RWPE2 (cell line): ENCODE data around the gene IFI35.
"Not testable (repeated sequence)": the region's sequence is repeated elsewhere in the genome, so short reads cannot be mapped to it uniquely, and the experiment has no call there.

Experiments used
- ATAC-seq: fragments of 200-7000 bp; cut with Tn5 transposase; 3 replicates; pipeline ENCODE4 v1.9.1; 2021; ENCODE audit warnings: low read depth
- DNase-seq: peaks from one replicate; pipeline ENCODE4 v3.0.0-alpha.2; 2020; ENCODE audit warnings: low spot score
- H3K27ac ChIP-seq: fragments of 450-650 bp; 2 replicates; pipeline ENCODE4 v1.5.1; 2017; ENCODE audit warnings: mild to moderate bottlenecking; ENCODE audit not compliant: poor library complexity, severe bottlenecking
- H3K27me3 ChIP-seq: fragments of 250-450 bp; sonication (Bioruptor Pico); 2 replicates; pipeline ENCODE4 v1.5.1; 2021; ENCODE audit warnings: mild to moderate bottlenecking, moderate library complexity; ENCODE audit not compliant: insufficient read depth, poor library complexity, severe bottlenecking
- H3K36me3 ChIP-seq: fragments of 250-450 bp; sonication (Bioruptor Pico); 2 replicates; pipeline ENCODE4 v1.5.1; 2020; ENCODE audit warnings: low read depth, mild to moderate bottlenecking, moderate library complexity
- H3K4me1 ChIP-seq: fragments of 250-450 bp; sonication (Bioruptor Pico); 2 replicates; pipeline ENCODE4 v1.5.1; 2021; ENCODE audit warnings: mild to moderate bottlenecking, moderate library complexity; ENCODE audit not compliant: insufficient read depth, poor library complexity, severe bottlenecking
- H3K4me3 ChIP-seq: fragments of 250-450 bp; sonication (Bioruptor Pico); 2 replicates; pipeline ENCODE4 v1.5.1; 2021; ENCODE audit warnings: mild to moderate bottlenecking, moderate library complexity; ENCODE audit not compliant: severe bottlenecking
- H3K9me3 ChIP-seq: fragments of 250-450 bp; sonication (Bioruptor Pico); 2 replicates; pipeline ENCODE4 v1.5.1; 2021; ENCODE audit warnings: mild to moderate bottlenecking, moderate library complexity; ENCODE audit not compliant: severe bottlenecking
- TF ChIP-seq, protein P1 (sequence below): fragments of 450-650 bp; IDR thresholded peaks from one replicate; pipeline ENCODE4 v1.5.1; 2017; ENCODE audit warnings: mild to moderate bottlenecking, moderate library complexity; ENCODE audit not compliant: poor library complexity, severe bottlenecking

IFI35 gene

DNA sequence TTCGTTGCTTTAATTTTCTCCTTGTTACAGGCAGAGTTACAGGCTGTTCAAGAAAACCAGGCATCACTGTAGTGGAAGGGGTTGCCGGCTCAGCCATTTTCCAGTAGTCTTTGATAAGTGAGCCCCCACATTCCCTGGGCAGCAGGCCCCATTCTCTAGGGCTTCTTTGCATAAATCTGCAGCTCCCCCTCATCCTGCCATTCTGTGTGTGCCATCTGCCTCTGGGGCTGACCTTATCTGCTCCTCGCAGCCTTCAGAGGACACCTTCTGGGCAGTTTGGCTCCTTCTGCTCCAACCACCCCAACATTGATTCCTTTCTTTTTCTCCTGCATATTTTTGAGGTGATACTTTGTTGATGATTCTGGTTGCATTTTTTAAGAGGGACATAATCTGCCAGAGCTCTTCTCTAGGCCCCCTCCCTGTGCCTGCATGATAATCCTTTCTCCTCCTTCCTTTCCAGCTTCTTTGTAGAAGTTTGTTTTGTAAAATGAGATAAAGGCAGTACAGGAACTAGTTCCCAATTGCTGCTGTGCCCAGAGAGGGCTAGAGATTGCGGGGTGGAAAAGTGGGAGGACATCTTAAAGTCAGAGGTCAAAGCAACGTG lies 35.5 kb downstream of the IFI35 start:
- ATAC-seq (no peak), DNase-seq (no peak)
- Histone ChIP-seq H3K27ac (no peak overlapping the region), H3K27me3 (no peaks in the 10 kb centered on the region), H3K4me3 (no peak overlapping the region), H3K36me3 (peaks cover 13% of the 10 kb centered on the region), H3K9me3 (no peaks in the 10 kb centered on the region), H3K4me1 (no peaks in the 10 kb centered on the region)
- TF ChIP-seq, protein P1, sequence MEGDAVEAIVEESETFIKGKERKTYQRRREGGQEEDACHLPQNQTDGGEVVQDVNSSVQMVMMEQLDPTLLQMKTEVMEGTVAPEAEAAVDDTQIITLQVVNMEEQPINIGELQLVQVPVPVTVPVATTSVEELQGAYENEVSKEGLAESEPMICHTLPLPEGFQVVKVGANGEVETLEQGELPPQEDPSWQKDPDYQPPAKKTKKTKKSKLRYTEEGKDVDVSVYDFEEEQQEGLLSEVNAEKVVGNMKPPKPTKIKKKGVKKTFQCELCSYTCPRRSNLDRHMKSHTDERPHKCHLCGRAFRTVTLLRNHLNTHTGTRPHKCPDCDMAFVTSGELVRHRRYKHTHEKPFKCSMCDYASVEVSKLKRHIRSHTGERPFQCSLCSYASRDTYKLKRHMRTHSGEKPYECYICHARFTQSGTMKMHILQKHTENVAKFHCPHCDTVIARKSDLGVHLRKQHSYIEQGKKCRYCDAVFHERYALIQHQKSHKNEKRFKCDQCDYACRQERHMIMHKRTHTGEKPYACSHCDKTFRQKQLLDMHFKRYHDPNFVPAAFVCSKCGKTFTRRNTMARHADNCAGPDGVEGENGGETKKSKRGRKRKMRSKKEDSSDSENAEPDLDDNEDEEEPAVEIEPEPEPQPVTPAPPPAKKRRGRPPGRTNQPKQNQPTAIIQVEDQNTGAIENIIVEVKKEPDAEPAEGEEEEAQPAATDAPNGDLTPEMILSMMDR = no peak

DNA sequence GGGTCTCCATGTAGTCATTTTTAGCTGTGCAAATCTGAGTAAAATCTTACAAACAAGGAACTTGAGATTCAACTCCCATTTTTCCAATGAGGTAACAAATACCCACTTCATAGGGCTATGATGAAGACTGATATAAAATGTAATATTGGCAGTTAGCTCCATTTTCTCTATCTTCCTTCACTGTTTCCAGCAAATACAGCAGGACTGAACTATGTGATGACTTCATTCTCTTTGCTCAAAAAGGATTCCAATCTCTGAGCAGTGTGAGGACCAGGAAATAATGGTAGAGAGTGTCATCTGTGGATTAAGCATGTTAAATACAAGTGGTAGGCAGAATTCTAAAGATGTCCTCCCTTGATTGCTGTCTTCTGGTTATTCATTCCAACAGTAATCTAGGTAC lies 36.7 kb downstream of the IFI35 start:
- Histone ChIP-seq H3K27ac (no peak overlapping the region), H3K4me3 (no peak overlapping the region), H3K9me3 (no peaks in the 10 kb centered on the region), H3K27me3 (no peaks in the 10 kb centered on the region), H3K36me3 (peaks cover 23% of the 10 kb centered on the region), H3K4me1 (no peaks in the 10 kb centered on the region)
- DNase-seq (no peak), ATAC-seq (no peak)
- TF ChIP-seq, protein P1 = no peak

DNA sequence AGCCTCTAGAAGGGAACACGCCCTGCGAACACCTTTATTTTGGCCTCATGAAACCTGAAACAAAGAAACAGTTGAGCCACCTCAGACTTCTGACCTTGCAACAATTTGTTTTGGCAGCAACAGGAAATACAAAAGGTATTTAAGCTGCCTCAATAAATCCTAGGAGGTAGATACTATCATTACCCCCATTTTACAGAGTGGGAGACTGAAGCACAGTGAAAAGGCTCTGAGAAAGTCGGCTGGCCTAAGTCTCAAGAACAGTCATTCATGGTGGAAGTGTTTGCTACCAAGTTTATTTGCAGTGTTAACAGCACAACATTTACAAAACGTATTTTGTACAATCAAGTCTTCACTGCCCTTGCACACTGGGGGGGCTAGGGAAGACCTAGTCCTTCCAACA lies 37.4 kb downstream of the IFI35 start:
- no peak for ATAC-seq
- TF ChIP-seq, protein P1 = no peak
- no peak overlapping the region for H3K27ac ChIP-seq
- H3K27me3 ChIP-seq = no peaks in the 10 kb centered on the region
- H3K9me3 ChIP-seq = no peaks in the 10 kb centered on the region
- H3K4me3 ChIP-seq = no peak overlapping the region
- DNase-seq = no peak
- no peaks in the 10 kb centered on the region for H3K4me1 ChIP-seq
- H3K36me3 ChIP-seq = peaks cover 28% of the 10 kb centered on the region

DNA sequence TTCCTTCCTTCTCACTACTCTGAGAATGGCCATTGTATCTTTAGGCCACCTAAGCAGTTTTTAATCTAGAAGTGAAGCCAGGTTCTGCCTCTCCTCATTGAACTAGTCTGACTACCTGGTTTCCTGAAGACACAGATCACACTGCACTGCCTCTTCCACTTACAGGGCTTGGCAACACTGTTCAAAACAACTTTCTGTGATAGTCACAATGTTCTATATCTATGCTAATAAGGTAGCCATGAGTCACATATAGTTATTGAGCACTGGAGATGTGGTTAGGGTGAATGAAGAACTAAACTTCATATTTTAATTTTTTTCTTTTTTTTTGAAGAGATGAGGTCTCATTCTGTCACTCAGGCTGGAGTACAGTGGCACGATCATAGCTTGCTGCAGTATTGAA lies 45.4 kb downstream of the IFI35 start:
- no peak overlapping the region for H3K27ac ChIP-seq
- DNase-seq = no peak
- no peaks in the 10 kb centered on the region for H3K4me1 ChIP-seq
- TF ChIP-seq, protein P1 = no peak
- ATAC-seq = no peak
- no peak overlapping the region for H3K4me3 ChIP-seq
- no peaks in the 10 kb centered on the region for H3K27me3 ChIP-seq
- no peaks in the 10 kb centered on the region for H3K9me3 ChIP-seq
- H3K36me3 ChIP-seq = peaks cover 81% of the 10 kb centered on the region

DNA sequence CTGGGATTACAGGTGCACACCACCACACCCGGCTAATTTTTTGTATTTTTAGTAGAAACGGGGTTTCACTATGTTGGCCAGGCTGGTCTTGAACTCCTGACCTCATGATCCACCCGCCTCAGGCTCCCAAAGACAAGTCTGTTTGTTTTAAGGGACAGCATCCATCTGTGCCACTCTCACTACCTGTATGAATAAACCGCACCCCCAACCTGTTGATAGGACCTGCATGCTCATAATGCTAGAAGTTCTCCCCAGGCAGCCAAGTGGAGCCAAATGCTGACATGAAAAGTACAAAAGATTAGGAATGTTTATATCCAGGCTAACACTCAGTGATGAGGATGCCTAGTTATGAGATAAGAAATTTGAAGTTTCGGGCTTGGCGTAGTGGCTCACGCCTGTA lies 46.4 kb downstream of the IFI35 start:
- H3K4me1 ChIP-seq, H3K9me3 ChIP-seq, H3K27me3 ChIP-seq, H3K4me3 ChIP-seq, ATAC-seq, H3K27ac ChIP-seq: not testable (repeated sequence)
- DNase-seq = peak; percentile 9
- H3K36me3 ChIP-seq = peaks cover 74% of the 10 kb centered on the region
